ENCODE data around the gene LRP2.

DNA sequence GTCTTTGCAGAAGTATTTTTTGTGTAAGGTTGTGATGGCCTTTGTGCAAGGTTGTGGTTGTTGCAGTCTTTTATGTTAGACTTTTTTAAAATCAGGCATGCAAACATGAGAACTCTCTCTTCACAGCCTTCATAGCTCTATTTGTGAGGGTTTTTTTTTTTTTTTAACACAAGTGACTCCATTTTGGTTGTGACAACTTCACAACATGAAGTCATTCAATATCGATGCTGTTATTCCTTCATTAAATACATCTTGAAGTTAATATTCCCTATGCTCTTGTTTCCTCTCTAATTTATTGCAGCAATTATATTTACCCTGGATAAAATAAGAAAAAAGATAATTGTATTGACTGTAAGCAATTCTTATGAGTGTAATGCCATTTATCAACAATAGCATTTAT is 257.5 kb downstream of the LRP2 start:
- TF ChIP-seq TAF1 (IDR thresholded peaks at IDR 0.05; ENCODE audit: borderline replicate concordance, low read depth, low read length) (no peak), ESRRA (IDR thresholded peaks at IDR 0.05; ENCODE audit: low read length) (no peak), ZNF384 (IDR thresholded peaks at IDR 0.05; ENCODE audit: borderline replicate concordance, low read depth, low read length) (no peak), NR2C1 (IDR thresholded peaks at IDR 0.05) (no peak), POLR2AphosphoS5 (IDR thresholded peaks at IDR 0.05; ENCODE audit: low read length) (no peak), CHD4 (IDR thresholded peaks at IDR 0.05) (no peak)
- TF ChIP-seq, protein P1, sequence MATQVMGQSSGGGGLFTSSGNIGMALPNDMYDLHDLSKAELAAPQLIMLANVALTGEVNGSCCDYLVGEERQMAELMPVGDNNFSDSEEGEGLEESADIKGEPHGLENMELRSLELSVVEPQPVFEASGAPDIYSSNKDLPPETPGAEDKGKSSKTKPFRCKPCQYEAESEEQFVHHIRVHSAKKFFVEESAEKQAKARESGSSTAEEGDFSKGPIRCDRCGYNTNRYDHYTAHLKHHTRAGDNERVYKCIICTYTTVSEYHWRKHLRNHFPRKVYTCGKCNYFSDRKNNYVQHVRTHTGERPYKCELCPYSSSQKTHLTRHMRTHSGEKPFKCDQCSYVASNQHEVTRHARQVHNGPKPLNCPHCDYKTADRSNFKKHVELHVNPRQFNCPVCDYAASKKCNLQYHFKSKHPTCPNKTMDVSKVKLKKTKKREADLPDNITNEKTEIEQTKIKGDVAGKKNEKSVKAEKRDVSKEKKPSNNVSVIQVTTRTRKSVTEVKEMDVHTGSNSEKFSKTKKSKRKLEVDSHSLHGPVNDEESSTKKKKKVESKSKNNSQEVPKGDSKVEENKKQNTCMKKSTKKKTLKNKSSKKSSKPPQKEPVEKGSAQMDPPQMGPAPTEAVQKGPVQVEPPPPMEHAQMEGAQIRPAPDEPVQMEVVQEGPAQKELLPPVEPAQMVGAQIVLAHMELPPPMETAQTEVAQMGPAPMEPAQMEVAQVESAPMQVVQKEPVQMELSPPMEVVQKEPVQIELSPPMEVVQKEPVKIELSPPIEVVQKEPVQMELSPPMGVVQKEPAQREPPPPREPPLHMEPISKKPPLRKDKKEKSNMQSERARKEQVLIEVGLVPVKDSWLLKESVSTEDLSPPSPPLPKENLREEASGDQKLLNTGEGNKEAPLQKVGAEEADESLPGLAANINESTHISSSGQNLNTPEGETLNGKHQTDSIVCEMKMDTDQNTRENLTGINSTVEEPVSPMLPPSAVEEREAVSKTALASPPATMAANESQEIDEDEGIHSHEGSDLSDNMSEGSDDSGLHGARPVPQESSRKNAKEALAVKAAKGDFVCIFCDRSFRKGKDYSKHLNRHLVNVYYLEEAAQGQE (IDR thresholded peaks at IDR 0.05; ENCODE audit: low read depth, low read length) = no peak
- TF ChIP-seq, protein P2, sequence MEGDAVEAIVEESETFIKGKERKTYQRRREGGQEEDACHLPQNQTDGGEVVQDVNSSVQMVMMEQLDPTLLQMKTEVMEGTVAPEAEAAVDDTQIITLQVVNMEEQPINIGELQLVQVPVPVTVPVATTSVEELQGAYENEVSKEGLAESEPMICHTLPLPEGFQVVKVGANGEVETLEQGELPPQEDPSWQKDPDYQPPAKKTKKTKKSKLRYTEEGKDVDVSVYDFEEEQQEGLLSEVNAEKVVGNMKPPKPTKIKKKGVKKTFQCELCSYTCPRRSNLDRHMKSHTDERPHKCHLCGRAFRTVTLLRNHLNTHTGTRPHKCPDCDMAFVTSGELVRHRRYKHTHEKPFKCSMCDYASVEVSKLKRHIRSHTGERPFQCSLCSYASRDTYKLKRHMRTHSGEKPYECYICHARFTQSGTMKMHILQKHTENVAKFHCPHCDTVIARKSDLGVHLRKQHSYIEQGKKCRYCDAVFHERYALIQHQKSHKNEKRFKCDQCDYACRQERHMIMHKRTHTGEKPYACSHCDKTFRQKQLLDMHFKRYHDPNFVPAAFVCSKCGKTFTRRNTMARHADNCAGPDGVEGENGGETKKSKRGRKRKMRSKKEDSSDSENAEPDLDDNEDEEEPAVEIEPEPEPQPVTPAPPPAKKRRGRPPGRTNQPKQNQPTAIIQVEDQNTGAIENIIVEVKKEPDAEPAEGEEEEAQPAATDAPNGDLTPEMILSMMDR (IDR thresholded peaks at IDR 0.05 in 2 of 3, conservative IDR thresholded peaks at IDR 0.05 in 1 of 3; ENCODE audit: control insufficient read depth in 2 of 3, extremely low read depth in 1 of 3, insufficient read depth in 1 of 3, low read depth in 3 of 3, low read length in 3 of 3) = no peak
- TF ChIP-seq, protein P3, sequence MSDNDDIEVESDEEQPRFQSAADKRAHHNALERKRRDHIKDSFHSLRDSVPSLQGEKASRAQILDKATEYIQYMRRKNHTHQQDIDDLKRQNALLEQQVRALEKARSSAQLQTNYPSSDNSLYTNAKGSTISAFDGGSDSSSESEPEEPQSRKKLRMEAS (IDR thresholded peaks at IDR 0.05; ENCODE audit: low read depth, low read length) = no peak

Measured in GM12878 (cell line).